Measurements from ENCODE around the gene NAA15.
"Not testable (repeated sequence)": the region's sequence is repeated elsewhere in the genome, so short reads cannot be mapped to it uniquely, and the experiment has no call there.

The NAA15 gene

GRCh38 chr4:139457318-139457717 is 156.0 kb downstream of the NAA15 start:
- H3K4me3 ChIP-seq (ENCODE audit: low read depth, low read length) = no peak overlapping the region
- no peak for TF ChIP-seq CTCF (IDR thresholded peaks at IDR 0.05; ENCODE audit: borderline replicate concordance, insufficient read depth, low read depth, low read length)

DNA sequence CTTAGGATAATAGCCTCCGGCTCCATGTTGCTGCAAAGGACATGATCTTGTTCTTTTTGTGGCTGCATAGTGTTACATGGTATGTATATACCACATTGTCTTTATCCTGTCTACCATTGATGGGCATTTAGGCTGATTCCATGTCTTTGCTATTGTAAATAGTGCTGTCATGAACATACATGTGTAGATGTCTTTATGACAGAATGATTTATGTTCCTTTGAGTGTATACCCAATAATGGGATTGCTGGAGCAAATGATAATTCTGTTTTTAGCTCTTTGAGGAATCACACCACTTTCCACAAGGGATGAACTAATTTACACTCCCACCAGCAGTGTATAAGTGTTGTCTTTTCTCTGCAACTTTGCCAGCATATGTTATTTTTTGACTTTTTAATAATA is 157.2 kb downstream of the NAA15 start:
- no peak for TF ChIP-seq CTCF (IDR thresholded peaks at IDR 0.05; ENCODE audit: borderline replicate concordance, insufficient read depth, low read depth, low read length)
- no peak overlapping the region for H3K4me3 ChIP-seq (ENCODE audit: low read depth, low read length)

DNA sequence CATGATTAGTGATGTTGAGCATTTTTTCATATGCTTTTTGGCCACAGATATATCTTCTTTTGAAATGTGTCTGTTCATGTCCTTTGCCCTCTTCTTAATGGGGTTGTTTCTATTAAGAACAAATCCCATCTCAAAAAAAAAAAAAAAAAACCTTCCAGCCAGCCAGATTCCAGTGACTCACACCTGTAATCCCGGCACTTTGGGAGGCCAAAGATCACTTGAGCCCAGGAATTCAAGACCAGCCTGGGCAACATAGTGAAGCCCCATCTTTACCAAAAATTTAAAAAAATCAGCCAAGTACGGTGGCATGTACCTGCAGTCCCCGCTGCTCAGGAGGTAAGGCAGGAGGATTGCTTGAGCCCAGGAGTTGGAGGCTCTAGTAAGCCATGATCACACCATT is 157.7 kb downstream of the NAA15 start:
- H3K4me3 ChIP-seq (ENCODE audit: low read depth, low read length) = no peak overlapping the region
- no peak for TF ChIP-seq CTCF (IDR thresholded peaks at IDR 0.05; ENCODE audit: borderline replicate concordance, insufficient read depth, low read depth, low read length)

- TF ChIP-seq CTCF (IDR thresholded peaks at IDR 0.05; ENCODE audit: borderline replicate concordance, insufficient read depth, low read depth, low read length) = no peak
- H3K4me3 ChIP-seq (ENCODE audit: low read depth, low read length) = no peak overlapping the region
Observed at GRCh38 chr4:139460565-139460964, 159.3 kb downstream of the NAA15 start.

DNA sequence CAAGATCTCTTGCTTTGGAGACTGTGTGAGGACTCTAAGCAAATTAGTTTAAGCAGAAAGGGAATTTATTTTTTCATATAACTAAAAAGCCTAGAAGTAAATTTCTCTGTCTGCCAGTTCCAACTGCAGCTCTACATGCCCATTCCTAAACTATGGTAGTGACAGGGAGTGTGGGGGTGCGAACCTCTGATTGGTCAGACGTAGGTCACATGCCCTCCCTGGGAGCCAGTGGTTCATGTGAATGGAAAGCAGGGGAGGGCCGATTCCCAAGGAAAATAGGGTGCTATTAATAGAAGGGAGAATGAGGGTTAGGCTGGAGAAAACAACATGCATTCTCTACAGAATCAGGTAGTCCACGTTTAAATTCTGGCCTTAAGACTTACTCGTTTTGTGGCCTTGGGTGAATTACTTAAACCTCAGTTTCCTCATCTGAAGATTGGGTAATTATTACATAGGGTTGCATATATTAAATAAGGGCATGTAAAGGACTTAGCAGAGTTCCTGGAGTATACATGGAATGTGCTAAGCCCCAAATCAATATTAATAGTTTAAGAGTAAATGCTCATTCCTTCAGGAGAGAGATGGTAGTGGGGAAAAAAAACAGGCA is 159.8 kb downstream of the NAA15 start:
- no peak overlapping the region for H3K4me3 ChIP-seq (ENCODE audit: low read depth, low read length)
- no peak for TF ChIP-seq CTCF (IDR thresholded peaks at IDR 0.05; ENCODE audit: borderline replicate concordance, insufficient read depth, low read depth, low read length)

DNA sequence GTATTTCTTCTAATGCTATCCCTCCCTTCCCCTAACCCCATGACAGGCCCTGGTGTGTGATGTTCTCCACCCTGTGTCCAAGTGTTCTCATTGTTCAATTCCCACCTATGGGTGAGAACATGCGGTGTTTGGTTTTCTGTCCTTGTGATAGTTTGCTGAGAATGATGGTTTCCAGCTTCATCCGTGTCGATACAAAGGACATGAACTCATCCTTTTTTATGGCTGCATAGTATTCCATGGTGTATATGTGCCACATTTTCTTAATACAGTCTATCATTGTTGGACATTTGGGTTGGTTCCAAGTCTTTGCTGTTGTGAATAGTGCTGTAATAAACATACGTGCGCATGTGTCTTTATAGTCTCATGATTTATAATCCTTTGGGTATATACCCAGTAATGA is 163.2 kb downstream of the NAA15 start:
- not testable (repeated sequence) for H3K4me3 ChIP-seq (ENCODE audit: low read depth, low read length)

DNA sequence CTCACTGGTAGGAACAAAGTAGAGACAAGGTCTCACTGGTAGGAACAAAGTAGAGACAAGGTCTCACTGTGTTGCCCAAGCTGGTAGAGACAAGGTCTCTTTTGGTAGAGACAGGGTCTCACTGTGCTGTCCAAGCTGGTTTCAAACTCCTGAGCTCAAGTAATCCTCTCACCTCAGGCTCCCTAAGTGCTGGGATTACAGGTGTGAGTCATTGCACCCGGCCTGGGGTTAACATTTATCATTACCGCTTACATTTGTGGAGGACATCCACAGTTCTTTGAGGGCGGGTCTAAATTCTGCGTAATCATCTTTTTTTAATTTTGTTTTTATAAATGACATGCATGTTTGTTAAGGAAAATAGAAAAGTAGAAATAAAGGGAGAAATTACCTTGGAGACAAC is 164.6 kb downstream of the NAA15 start:
- TF ChIP-seq CTCF (IDR thresholded peaks at IDR 0.05; ENCODE audit: borderline replicate concordance, insufficient read depth, low read depth, low read length) = no peak
- no peak overlapping the region for H3K4me3 ChIP-seq (ENCODE audit: low read depth, low read length)

- H3K4me3 ChIP-seq (ENCODE audit: low read depth, low read length) = not testable (repeated sequence)
Observed at GRCh38 chr4:139468756-139469155, 167.5 kb downstream of the NAA15 start.

All from GM12875 (cell line).